ENCODE data around the gene COG7.

COG7 gene

GRCh38 chr16:23380501-23380951 lies 72.5 kb downstream of the COG7 start:
- no peaks in the 10 kb centered on the region for H3K36me3 ChIP-seq (ENCODE audit: insufficient read depth, low read length)
- peaks cover 10% of the 10 kb centered on the region for H3K4me1 ChIP-seq (ENCODE audit: control insufficient read depth, insufficient read depth, low read length)
- no peaks in the 10 kb centered on the region for H3K9me3 ChIP-seq (replicated peaks; ENCODE audit: low read length)
- no peak overlapping the region for H3K9ac ChIP-seq (ENCODE audit: low read depth, low read length)
- H3K27me3 ChIP-seq (ENCODE audit: control insufficient read depth, insufficient read depth, low read length) = peaks cover 17% of the 10 kb centered on the region
- no peak overlapping the region for H3K4me2 ChIP-seq (ENCODE audit: low read length)
- H3K4me3 ChIP-seq (ENCODE audit: low read length) = no peak overlapping the region

GRCh38 chr16:23379707-23380106 lies 73.3 kb downstream of the COG7 start:
- H3K9ac ChIP-seq (ENCODE audit: low read depth, low read length) = no peak overlapping the region
- H3K9me3 ChIP-seq (replicated peaks; ENCODE audit: low read length) = no peaks in the 10 kb centered on the region
- peaks cover 3% of the 10 kb centered on the region for H3K4me1 ChIP-seq (ENCODE audit: control insufficient read depth, insufficient read depth, low read length)
- no peak overlapping the region for H3K4me3 ChIP-seq (ENCODE audit: low read length)
- H3K36me3 ChIP-seq (ENCODE audit: insufficient read depth, low read length) = no peaks in the 10 kb centered on the region
- peaks cover 22% of the 10 kb centered on the region for H3K27me3 ChIP-seq (ENCODE audit: control insufficient read depth, insufficient read depth, low read length)
- no peak overlapping the region for H3K4me2 ChIP-seq (ENCODE audit: low read length)

- Histone ChIP-seq H3K4me1 (ENCODE audit: control insufficient read depth, insufficient read depth, low read length) (no peaks in the 10 kb centered on the region), H3K4me2 (ENCODE audit: low read length) (no peak overlapping the region), H3K4me3 (ENCODE audit: low read length) (no peak overlapping the region), H3K36me3 (ENCODE audit: insufficient read depth, low read length) (no peaks in the 10 kb centered on the region), H3K9ac (ENCODE audit: low read depth, low read length) (no peak overlapping the region), H3K27me3 (ENCODE audit: control insufficient read depth, insufficient read depth, low read length) (peaks cover 22% of the 10 kb centered on the region), H3K9me3 (replicated peaks; ENCODE audit: low read length) (no peaks in the 10 kb centered on the region)
Measured at GRCh38 chr16:23378921-23379320, 74.1 kb downstream of the COG7 start.

GRCh38 chr16:23378256-23378655 lies 74.7 kb downstream of the COG7 start:
- H3K9ac ChIP-seq (ENCODE audit: low read depth, low read length) = no peak overlapping the region
- no peaks in the 10 kb centered on the region for H3K9me3 ChIP-seq (replicated peaks; ENCODE audit: low read length)
- H3K4me2 ChIP-seq (ENCODE audit: low read length) = no peak overlapping the region
- H3K4me1 ChIP-seq (ENCODE audit: control insufficient read depth, insufficient read depth, low read length) = no peaks in the 10 kb centered on the region
- no peak overlapping the region for H3K4me3 ChIP-seq (ENCODE audit: low read length)
- H3K36me3 ChIP-seq (ENCODE audit: insufficient read depth, low read length) = no peaks in the 10 kb centered on the region
- peaks cover 24% of the 10 kb centered on the region for H3K27me3 ChIP-seq (ENCODE audit: control insufficient read depth, insufficient read depth, low read length)

- Histone ChIP-seq H3K9ac (ENCODE audit: low read depth, low read length) (no peak overlapping the region), H3K36me3 (ENCODE audit: insufficient read depth, low read length) (no peaks in the 10 kb centered on the region), H3K4me2 (ENCODE audit: low read length) (no peak overlapping the region), H3K4me3 (ENCODE audit: low read length) (no peak overlapping the region), H3K4me1 (ENCODE audit: control insufficient read depth, insufficient read depth, low read length) (no peaks in the 10 kb centered on the region), H3K9me3 (replicated peaks; ENCODE audit: low read length) (no peaks in the 10 kb centered on the region), H3K27me3 (ENCODE audit: control insufficient read depth, insufficient read depth, low read length) (peaks cover 24% of the 10 kb centered on the region)
Measured at GRCh38 chr16:23377071-23377931, 75.7 kb downstream of the COG7 start.

- no peak overlapping the region for H3K4me2 ChIP-seq (ENCODE audit: low read length)
- no peak overlapping the region for H3K9ac ChIP-seq (ENCODE audit: low read depth, low read length)
- no peaks in the 10 kb centered on the region for H3K36me3 ChIP-seq (ENCODE audit: insufficient read depth, low read length)
- peaks cover 27% of the 10 kb centered on the region for H3K27me3 ChIP-seq (ENCODE audit: control insufficient read depth, insufficient read depth, low read length)
- no peaks in the 10 kb centered on the region for H3K9me3 ChIP-seq (replicated peaks; ENCODE audit: low read length)
- no peak overlapping the region for H3K4me3 ChIP-seq (ENCODE audit: low read length)
- H3K4me1 ChIP-seq (ENCODE audit: control insufficient read depth, insufficient read depth, low read length) = no peaks in the 10 kb centered on the region
Measured at GRCh38 chr16:23375643-23376042, 77.3 kb downstream of the COG7 start.

- Histone ChIP-seq H3K36me3 (ENCODE audit: insufficient read depth, low read length) (no peaks in the 10 kb centered on the region), H3K9me3 (replicated peaks; ENCODE audit: low read length) (no peaks in the 10 kb centered on the region), H3K4me1 (ENCODE audit: control insufficient read depth, insufficient read depth, low read length) (no peaks in the 10 kb centered on the region), H3K4me3 (ENCODE audit: low read length) (no peak overlapping the region), H3K27me3 (ENCODE audit: control insufficient read depth, insufficient read depth, low read length) (peaks cover 30% of the 10 kb centered on the region), H3K9ac (ENCODE audit: low read depth, low read length) (no peak overlapping the region), H3K4me2 (ENCODE audit: low read length) (no peak overlapping the region)
Measured at GRCh38 chr16:23374721-23375510, 78.1 kb downstream of the COG7 start.

GRCh38 chr16:23373436-23374219 lies 79.4 kb downstream of the COG7 start:
- Histone ChIP-seq H3K4me1 (ENCODE audit: control insufficient read depth, insufficient read depth, low read length) (peaks cover under 1% of the 10 kb centered on the region), H3K4me3 (ENCODE audit: low read length) (no peak overlapping the region), H3K4me2 (ENCODE audit: low read length) (no peak overlapping the region), H3K9me3 (replicated peaks; ENCODE audit: low read length) (no peaks in the 10 kb centered on the region), H3K27me3 (ENCODE audit: control insufficient read depth, insufficient read depth, low read length) (peaks cover 30% of the 10 kb centered on the region), H3K36me3 (ENCODE audit: insufficient read depth, low read length) (no peaks in the 10 kb centered on the region), H3K9ac (ENCODE audit: low read depth, low read length) (no peak overlapping the region)

- H3K9ac ChIP-seq (ENCODE audit: low read depth, low read length) = no peak overlapping the region
- no peak overlapping the region for H3K4me3 ChIP-seq (ENCODE audit: low read length)
- H3K27me3 ChIP-seq (ENCODE audit: control insufficient read depth, insufficient read depth, low read length) = peaks cover 25% of the 10 kb centered on the region
Measured at GRCh38 chr16:23371368-23371767, 81.6 kb downstream of the COG7 start.

GRCh38 chr16:23369416-23369815 lies 83.6 kb downstream of the COG7 start:
- Histone ChIP-seq H3K4me2 (ENCODE audit: low read length) (no peak overlapping the region), H3K4me1 (ENCODE audit: control insufficient read depth, insufficient read depth, low read length) (peaks cover 3% of the 10 kb centered on the region), H3K9ac (ENCODE audit: low read depth, low read length) (no peak overlapping the region), H3K4me3 (ENCODE audit: low read length) (no peak overlapping the region), H3K27me3 (ENCODE audit: control insufficient read depth, insufficient read depth, low read length) (peaks cover 15% of the 10 kb centered on the region), H3K36me3 (ENCODE audit: insufficient read depth, low read length) (no peaks in the 10 kb centered on the region), H3K9me3 (replicated peaks; ENCODE audit: low read length) (no peaks in the 10 kb centered on the region)

More at GRCh38 chr16:23371368-23371767, 81.6 kb downstream of the COG7 start:
- Histone ChIP-seq H3K4me2 (ENCODE audit: low read length) (no peak overlapping the region), H3K4me1 (ENCODE audit: control insufficient read depth, insufficient read depth, low read length) (peaks cover 3% of the 10 kb centered on the region), H3K9me3 (replicated peaks; ENCODE audit: low read length) (no peaks in the 10 kb centered on the region), H3K36me3 (ENCODE audit: insufficient read depth, low read length) (no peaks in the 10 kb centered on the region)

GRCh38 chr16:23368469-23368868 lies 84.5 kb downstream of the COG7 start:
- Histone ChIP-seq H3K36me3 (ENCODE audit: insufficient read depth, low read length) (no peaks in the 10 kb centered on the region), H3K4me1 (ENCODE audit: control insufficient read depth, insufficient read depth, low read length) (peaks cover 3% of the 10 kb centered on the region), H3K9ac (ENCODE audit: low read depth, low read length) (no peak overlapping the region), H3K9me3 (replicated peaks; ENCODE audit: low read length) (no peaks in the 10 kb centered on the region), H3K4me3 (ENCODE audit: low read length) (no peak overlapping the region), H3K4me2 (ENCODE audit: low read length) (no peak overlapping the region), H3K27me3 (ENCODE audit: control insufficient read depth, insufficient read depth, low read length) (peaks cover 12% of the 10 kb centered on the region)

Measured in skeletal muscle satellite cell (primary cell).